HFFc6 (cell line): ENCODE data around the gene DYDC2. TPM values are rescaled to one million over a fixed set of nuclear protein-coding genes. Genes with fewer than 3 reads are reported as not detected.

Source experiments
- DNase-seq: peaks from one replicate; pipeline ENCODE4 v3.0.0-alpha.2; 2018
- H3K27ac Mint-ChIP-seq: 2 replicates; pipeline ENCODE4 v1.8.0; 2020; ENCODE audit warnings: mild to moderate bottlenecking, mixed read lengths
- H3K27me3 Mint-ChIP-seq: 2 replicates; pipeline ENCODE4 v1.8.0; 2021; ENCODE audit warnings: mild to moderate bottlenecking, moderate library complexity, mixed read lengths; ENCODE audit not compliant: insufficient read depth
- H3K36me3 Mint-ChIP-seq: 2 replicates; pipeline ENCODE4 v1.8.0; 2021; ENCODE audit warnings: low read depth, mixed read lengths
- H3K4me1 Mint-ChIP-seq: 2 replicates; pipeline ENCODE4 v1.8.0; 2020; ENCODE audit warnings: low read depth, mixed read lengths
- H3K4me3 Mint-ChIP-seq: 2 replicates; pipeline ENCODE4 v1.8.0; 2020; ENCODE audit warnings: mild to moderate bottlenecking, moderate library complexity, mixed read lengths
- H3K9me3 Mint-ChIP-seq: 2 replicates; pipeline ENCODE4 v1.8.0; 2020; ENCODE audit warnings: mild to moderate bottlenecking, mixed read lengths
- CTCF ChIP-seq: fragments of 200-600 bp; sonication (generic); IDR thresholded peaks from 2 replicates; pipeline ENCODE4 v1.5.0; 2021; ENCODE audit warnings: antibody characterized with exemption, mild to moderate bottlenecking
- total RNA-seq, 6 experiments: library from RNA; stranded (reverse); fragmentation: NEBNext Ultra II Directional; extraction: Animal tissue kit (Norgen Biotek cat#: 25700); gene quantifications; 2 replicates in 1 of 6; 3 replicates in 5 of 6; pipeline ENCODE4 v1.2.3, GENCODE V29; 2021

The DYDC2 gene
- total RNA-seq, 6 experiments from 2014 or later: not detected

- Mint-ChIP-seq H3K9me3 (no peaks in the 10 kb centered on the region), H3K27me3 (peaks cover 16% of the 10 kb centered on the region), H3K36me3 (no peaks in the 10 kb centered on the region), H3K27ac (no peak overlapping the region), H3K4me3 (no peak overlapping the region), H3K4me1 (no peaks in the 10 kb centered on the region)
- no peak for DNase-seq
- no peak for TF ChIP-seq CTCF
Observed at GRCh38 chr10:80400136-80400804, 43.7 kb downstream of the DYDC2 start.

GRCh38 chr10:80405035-80405434, 48.5 kb downstream of the DYDC2 start:
- Mint-ChIP-seq H3K4me1 (peaks cover 7% of the 10 kb centered on the region; the same call in 1 of the 2 replicates), H3K27ac (no peak overlapping the region), H3K27me3 (peaks cover 28% of the 10 kb centered on the region), H3K4me3 (no peak overlapping the region), H3K9me3 (no peaks in the 10 kb centered on the region; the same call in 1 of the 2 replicates), H3K36me3 (peaks cover 5% of the 10 kb centered on the region; the same call in 1 of the 2 replicates)
- no peak for TF ChIP-seq CTCF
- no peak for DNase-seq

GRCh38 chr10:80405626-80406025, 49.0 kb downstream of the DYDC2 start:
- no peak for DNase-seq
- peaks cover 30% of the 10 kb centered on the region for H3K27me3 Mint-ChIP-seq
- H3K4me3 Mint-ChIP-seq: no peak overlapping the region
- peaks cover 5% of the 10 kb centered on the region; the same call in 1 of the 2 replicates for H3K36me3 Mint-ChIP-seq
- no peaks in the 10 kb centered on the region; the same call in 1 of the 2 replicates for H3K9me3 Mint-ChIP-seq
- H3K4me1 Mint-ChIP-seq: peaks cover 7% of the 10 kb centered on the region; the same call in 1 of the 2 replicates
- no peak for TF ChIP-seq CTCF
- H3K27ac Mint-ChIP-seq: no peak overlapping the region

GRCh38 chr10:80406204-80406603, 49.6 kb downstream of the DYDC2 start:
- peaks cover 29% of the 10 kb centered on the region for H3K27me3 Mint-ChIP-seq

GRCh38 chr10:80407812-80408241, 51.2 kb downstream of the DYDC2 start:
- TF ChIP-seq CTCF: no peak
- Mint-ChIP-seq H3K4me3 (peak overlapping the region; percentile 72), H3K9me3 (no peaks in the 10 kb centered on the region; the same call in 1 of the 2 replicates), H3K27me3 (peaks cover 25% of the 10 kb centered on the region), H3K27ac (no peak overlapping the region), H3K36me3 (peaks cover 5% of the 10 kb centered on the region; the same call in 1 of the 2 replicates), H3K4me1 (peaks cover 14% of the 10 kb centered on the region)
- DNase-seq: no peak

More at GRCh38 chr10:80406204-80406603, 49.6 kb downstream of the DYDC2 start:
- DNase-seq: no peak
- Mint-ChIP-seq H3K4me3 (no peak overlapping the region), H3K4me1 (peaks cover 7% of the 10 kb centered on the region; the same call in 1 of the 2 replicates), H3K36me3 (peaks cover 5% of the 10 kb centered on the region; the same call in 1 of the 2 replicates), H3K9me3 (no peaks in the 10 kb centered on the region; the same call in 1 of the 2 replicates), H3K27ac (no peak overlapping the region)
- TF ChIP-seq CTCF: no peak
